Activated naive CD8-positive, alpha-beta T cell treated with anti-CD3 and anti-CD28 coated beads, Interleukin-2, amount 50 U/mL, for 24 hours (primary cell): ENCODE data around the gene RRP15.

Source experiments
- ATAC-seq: fragments of 150-1000 bp; cut with Tn5 transposase; one replicate; pipeline ENCODE4 v1.10.0; 2021
- DNase-seq: peaks from one replicate; pipeline ENCODE4 v3.0.0; 2021
- H3K27ac Mint-ChIP-seq: one replicate; pipeline ENCODE4 v1.8.0; 2021; ENCODE audit warnings: mild to moderate bottlenecking, mixed read lengths
- H3K27me3 Mint-ChIP-seq: one replicate; pipeline ENCODE4 v1.8.0; 2021; ENCODE audit warnings: mixed read lengths
- H3K36me3 Mint-ChIP-seq: one replicate; pipeline ENCODE4 v1.8.0; 2021; ENCODE audit warnings: low read depth, mixed read lengths
- H3K4me1 Mint-ChIP-seq: one replicate; pipeline ENCODE4 v1.8.0; 2021; ENCODE audit warnings: mixed read lengths
- H3K4me3 Mint-ChIP-seq: one replicate; pipeline ENCODE4 v1.8.0; 2021; ENCODE audit warnings: mild to moderate bottlenecking, moderate library complexity, mixed read lengths
- H3K9me3 Mint-ChIP-seq: one replicate; pipeline ENCODE4 v1.8.0; 2021; ENCODE audit warnings: mixed read lengths

RRP15 gene

DNA sequence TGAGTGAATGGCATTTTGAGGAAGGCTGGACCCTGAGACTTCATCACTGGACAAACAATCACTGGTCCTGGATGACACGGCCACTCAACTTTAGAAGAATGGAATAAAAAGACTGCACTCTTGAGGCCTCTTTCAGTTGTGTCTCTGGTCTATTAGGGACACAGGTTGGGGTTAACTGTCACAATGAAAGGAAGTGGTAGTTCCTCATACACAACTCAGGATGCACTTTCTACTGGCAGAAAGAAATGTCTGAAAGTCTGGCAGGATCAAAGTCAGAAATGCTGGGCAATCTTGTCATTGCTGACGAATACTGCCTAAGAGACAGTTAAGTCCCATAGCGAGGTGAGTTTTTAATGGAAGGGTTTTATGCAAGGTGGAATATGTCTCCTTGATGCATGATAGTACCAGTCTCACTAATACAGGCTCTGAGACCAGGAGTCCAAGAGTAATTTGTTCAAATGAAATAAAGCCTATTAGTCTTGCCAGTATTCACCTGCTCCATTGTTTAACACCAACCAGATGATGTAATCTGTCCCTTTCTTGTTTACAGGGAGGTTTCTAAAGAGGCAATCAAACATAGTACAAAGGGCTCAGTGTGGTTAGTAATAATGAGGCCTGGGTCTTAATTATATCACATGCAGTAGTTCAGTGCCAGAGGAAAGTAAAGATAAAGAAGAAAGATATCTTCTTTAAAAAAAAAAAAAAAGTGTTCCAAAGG, 11.2 kb upstream of the RRP15 start:
- H3K9me3 Mint-ChIP-seq, result no peaks in the 10 kb centered on the region
- no peak overlapping the region for H3K27ac Mint-ChIP-seq
- no peak for DNase-seq
- no peaks in the 10 kb centered on the region for H3K36me3 Mint-ChIP-seq
- no peaks in the 10 kb centered on the region for H3K4me1 Mint-ChIP-seq
- H3K27me3 Mint-ChIP-seq, result no peaks in the 10 kb centered on the region
- no peak overlapping the region for H3K4me3 Mint-ChIP-seq
- no peak for ATAC-seq

DNA sequence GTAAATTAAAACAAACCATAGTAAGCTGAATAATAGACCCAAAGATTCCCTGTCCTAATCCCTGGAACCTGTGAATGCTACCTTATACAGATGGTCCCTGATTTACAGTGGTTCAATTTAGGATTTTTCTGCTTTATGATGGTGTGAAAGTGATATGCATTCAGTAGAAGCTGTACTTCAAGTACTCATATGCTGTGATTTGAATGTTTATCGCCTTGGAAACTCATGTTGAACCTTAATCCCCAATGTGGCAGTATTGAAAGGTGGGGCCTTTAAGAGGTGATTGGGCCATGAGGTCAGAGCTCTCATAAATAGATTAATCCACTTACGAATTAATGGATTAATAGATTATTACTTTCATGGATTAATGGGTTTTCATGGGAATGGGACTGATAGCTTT, 10.6 kb upstream of the RRP15 start:
- no peaks in the 10 kb centered on the region for H3K27me3 Mint-ChIP-seq
- no peak overlapping the region for H3K27ac Mint-ChIP-seq
- H3K4me1 Mint-ChIP-seq, result no peaks in the 10 kb centered on the region
- no peaks in the 10 kb centered on the region for H3K36me3 Mint-ChIP-seq
- ATAC-seq, result no peak
- H3K4me3 Mint-ChIP-seq, result no peak overlapping the region
- DNase-seq, result no peak
- H3K9me3 Mint-ChIP-seq, result no peaks in the 10 kb centered on the region

DNA sequence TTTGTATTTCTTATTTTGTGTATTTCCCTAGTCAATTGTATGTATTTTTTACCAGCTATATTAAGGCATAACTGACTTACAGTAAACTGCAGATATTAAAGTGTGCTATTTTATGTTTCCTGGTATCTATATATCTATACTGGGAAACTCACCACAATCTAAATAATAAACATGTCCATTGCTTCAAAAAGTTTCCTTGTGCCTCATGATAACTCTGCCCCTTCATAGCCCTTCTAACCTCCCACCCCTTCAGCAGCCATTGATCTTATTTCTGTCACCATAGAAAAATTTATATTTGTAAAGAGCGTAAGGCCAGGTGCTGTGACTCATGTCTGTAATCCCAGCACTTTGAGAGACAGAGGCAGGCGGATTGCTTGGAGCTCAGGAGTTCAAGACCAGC, 9.3 kb upstream of the RRP15 start:
- no peaks in the 10 kb centered on the region for H3K36me3 Mint-ChIP-seq
- H3K4me1 Mint-ChIP-seq, result no peaks in the 10 kb centered on the region
- no peak for DNase-seq
- H3K27ac Mint-ChIP-seq, result no peak overlapping the region
- ATAC-seq, result no peak
- H3K4me3 Mint-ChIP-seq, result no peak overlapping the region
- no peaks in the 10 kb centered on the region for H3K9me3 Mint-ChIP-seq
- H3K27me3 Mint-ChIP-seq, result peaks cover 2% of the 10 kb centered on the region

DNA sequence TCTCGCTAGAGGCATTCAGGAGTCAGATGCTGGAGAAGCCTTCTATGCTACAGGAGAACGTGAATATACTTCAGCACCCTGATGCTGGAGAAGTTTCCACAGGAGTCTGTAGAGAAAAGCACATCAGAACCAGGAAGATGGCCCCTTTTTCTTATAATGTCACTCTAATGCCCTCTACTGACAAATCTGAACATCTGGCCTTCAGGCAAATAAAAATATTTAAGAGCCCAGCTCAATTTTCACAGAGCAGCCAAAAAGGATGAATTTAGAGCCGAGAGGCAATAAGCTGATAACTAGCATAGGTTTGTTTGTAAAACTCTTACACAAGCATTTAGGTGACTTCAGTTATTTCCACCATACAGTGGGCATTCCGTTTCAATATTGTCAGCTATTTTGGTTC, 3.8 kb upstream of the RRP15 start:
- Mint-ChIP-seq H3K9me3 (peaks cover 3% of the 10 kb centered on the region), H3K4me3 (no peak overlapping the region), H3K27ac (no peak overlapping the region), H3K36me3 (peaks cover 1% of the 10 kb centered on the region), H3K27me3 (peaks cover 25% of the 10 kb centered on the region), H3K4me1 (peaks cover 10% of the 10 kb centered on the region)
- no peak for ATAC-seq
- no peak for DNase-seq

- H3K27ac Mint-ChIP-seq, result peak overlapping the region; percentile 99
- ATAC-seq (peak; percentile 6), DNase-seq (peak; percentile 21)
- peak overlapping the region; percentile 100 for H3K4me3 Mint-ChIP-seq
- H3K9me3 Mint-ChIP-seq, result peaks cover 3% of the 10 kb centered on the region
- peaks cover 25% of the 10 kb centered on the region for H3K27me3 Mint-ChIP-seq
- peaks cover 30% of the 10 kb centered on the region for H3K4me1 Mint-ChIP-seq
- H3K36me3 Mint-ChIP-seq, result peaks cover 7% of the 10 kb centered on the region
Measured at GRCh38 chr1:218284377-218284916, 646 bp upstream of the RRP15 start.

- H3K36me3 Mint-ChIP-seq, result peaks cover 22% of the 10 kb centered on the region
- ATAC-seq (no peak), DNase-seq (no peak)
- H3K27me3 Mint-ChIP-seq, result no peaks in the 10 kb centered on the region
- H3K9me3 Mint-ChIP-seq, result no peaks in the 10 kb centered on the region
- H3K4me1 Mint-ChIP-seq, result peaks cover 24% of the 10 kb centered on the region
- no peak overlapping the region for H3K4me3 Mint-ChIP-seq
- no peak overlapping the region for H3K27ac Mint-ChIP-seq
Measured at GRCh38 chr1:218292515-218292914, 7.4 kb downstream of the RRP15 start.

- no peak overlapping the region for H3K4me3 Mint-ChIP-seq
- H3K9me3 Mint-ChIP-seq, result no peaks in the 10 kb centered on the region
- H3K27ac Mint-ChIP-seq, result no peak overlapping the region
- no peaks in the 10 kb centered on the region for H3K27me3 Mint-ChIP-seq
- DNase-seq (no peak), ATAC-seq (no peak)
- peaks cover 16% of the 10 kb centered on the region for H3K36me3 Mint-ChIP-seq
- peaks cover 20% of the 10 kb centered on the region for H3K4me1 Mint-ChIP-seq
Measured at GRCh38 chr1:218294546-218294945, 9.5 kb downstream of the RRP15 start.

GRCh38 chr1:218296162-218296561, 11.1 kb downstream of the RRP15 start:
- no peak for ATAC-seq
- peaks cover 16% of the 10 kb centered on the region for H3K36me3 Mint-ChIP-seq

DNA sequence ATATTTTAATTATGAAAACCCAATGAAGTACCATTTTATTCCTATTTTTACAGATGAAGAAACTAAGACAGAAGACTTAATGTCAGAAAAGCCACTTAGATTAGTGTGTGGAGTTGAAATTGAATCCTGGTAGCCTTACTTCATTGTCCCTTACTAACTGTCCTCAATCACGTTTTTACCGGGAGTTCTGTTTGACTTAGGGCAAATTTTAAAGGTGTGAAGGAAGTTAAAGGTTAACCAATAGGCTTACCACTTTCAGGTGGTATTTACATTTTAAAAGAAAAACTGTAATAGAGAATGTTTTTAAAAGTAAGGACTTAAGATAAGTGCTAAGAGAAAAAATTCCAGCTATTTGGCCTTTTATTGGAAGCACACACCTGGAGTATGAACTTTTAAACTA, 12.4 kb downstream of the RRP15 start:
- peaks cover 21% of the 10 kb centered on the region for H3K36me3 Mint-ChIP-seq
- no peaks in the 10 kb centered on the region for H3K27me3 Mint-ChIP-seq
- ATAC-seq (no peak), DNase-seq (no peak)
- no peak overlapping the region for H3K27ac Mint-ChIP-seq
- peaks cover 24% of the 10 kb centered on the region for H3K4me1 Mint-ChIP-seq
- no peaks in the 10 kb centered on the region for H3K9me3 Mint-ChIP-seq
- H3K4me3 Mint-ChIP-seq, result no peak overlapping the region

More at GRCh38 chr1:218296162-218296561, 11.1 kb downstream of the RRP15 start:
- H3K9me3 Mint-ChIP-seq, result no peaks in the 10 kb centered on the region
- H3K27ac Mint-ChIP-seq, result no peak overlapping the region
- H3K4me3 Mint-ChIP-seq, result no peak overlapping the region
- no peaks in the 10 kb centered on the region for H3K27me3 Mint-ChIP-seq
- DNase-seq, result no peak
- peaks cover 20% of the 10 kb centered on the region for H3K4me1 Mint-ChIP-seq

GRCh38 chr1:218297867-218298266, 12.8 kb downstream of the RRP15 start:
- DNase-seq (no peak), ATAC-seq (no peak)
- Mint-ChIP-seq H3K36me3 (peaks cover 24% of the 10 kb centered on the region), H3K4me3 (no peak overlapping the region), H3K27me3 (no peaks in the 10 kb centered on the region), H3K27ac (no peak overlapping the region), H3K9me3 (no peaks in the 10 kb centered on the region), H3K4me1 (peaks cover 25% of the 10 kb centered on the region)

GRCh38 chr1:218298398-218298797, 13.3 kb downstream of the RRP15 start:
- DNase-seq (no peak), ATAC-seq (no peak)
- Mint-ChIP-seq H3K4me3 (no peak overlapping the region), H3K9me3 (no peaks in the 10 kb centered on the region), H3K36me3 (peaks cover 25% of the 10 kb centered on the region), H3K4me1 (peaks cover 26% of the 10 kb centered on the region), H3K27ac (no peak overlapping the region), H3K27me3 (no peaks in the 10 kb centered on the region)

DNA sequence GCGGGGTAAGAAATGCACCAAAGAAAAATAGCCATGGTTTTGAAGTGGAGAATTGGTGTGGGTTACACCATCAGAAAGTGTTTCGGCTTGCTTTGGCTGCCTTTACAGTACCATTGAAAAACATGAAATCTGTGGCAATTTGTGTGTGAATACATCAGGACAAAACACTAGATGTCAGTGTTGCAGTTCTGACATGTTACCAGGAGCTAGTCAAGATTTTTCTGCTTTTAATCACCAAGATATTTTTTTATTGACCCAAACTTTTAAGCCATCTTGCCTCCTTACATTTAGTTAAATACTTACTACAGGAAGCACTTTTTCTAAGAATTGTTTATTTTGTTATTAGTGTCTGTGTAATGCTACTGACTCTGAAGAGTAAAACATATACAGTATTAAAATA, 14.3 kb downstream of the RRP15 start:
- H3K27ac Mint-ChIP-seq, result no peak overlapping the region
- peaks cover 26% of the 10 kb centered on the region for H3K4me1 Mint-ChIP-seq
- H3K36me3 Mint-ChIP-seq, result peaks cover 18% of the 10 kb centered on the region
- DNase-seq (no peak), ATAC-seq (no peak)
- no peaks in the 10 kb centered on the region for H3K27me3 Mint-ChIP-seq
- no peak overlapping the region for H3K4me3 Mint-ChIP-seq
- no peaks in the 10 kb centered on the region for H3K9me3 Mint-ChIP-seq

DNA sequence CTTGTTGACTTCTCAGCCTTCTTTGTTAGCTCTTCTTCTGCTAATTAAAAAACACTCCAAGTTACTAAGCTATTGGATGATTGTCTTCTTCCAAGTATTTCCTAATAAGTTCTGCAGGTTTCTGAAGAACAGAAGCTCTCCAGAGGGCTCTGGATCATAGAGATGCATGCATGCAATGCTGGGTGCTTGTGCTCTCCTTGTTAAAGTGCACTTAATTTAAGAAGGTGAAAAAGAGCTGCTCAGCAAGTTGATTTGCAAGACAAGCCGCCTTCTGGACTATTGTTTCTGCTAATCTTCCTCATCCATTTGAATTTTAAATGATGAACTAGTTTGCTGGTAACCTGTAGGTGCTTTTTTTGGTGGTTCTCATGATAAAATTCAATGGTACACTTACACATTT, 16.1 kb downstream of the RRP15 start:
- H3K4me3 Mint-ChIP-seq, result no peak overlapping the region
- H3K9me3 Mint-ChIP-seq, result no peaks in the 10 kb centered on the region
- ATAC-seq (no peak), DNase-seq (no peak)
- H3K36me3 Mint-ChIP-seq, result peaks cover 26% of the 10 kb centered on the region
- no peaks in the 10 kb centered on the region for H3K27me3 Mint-ChIP-seq
- no peak overlapping the region for H3K27ac Mint-ChIP-seq
- H3K4me1 Mint-ChIP-seq, result peaks cover 26% of the 10 kb centered on the region

DNA sequence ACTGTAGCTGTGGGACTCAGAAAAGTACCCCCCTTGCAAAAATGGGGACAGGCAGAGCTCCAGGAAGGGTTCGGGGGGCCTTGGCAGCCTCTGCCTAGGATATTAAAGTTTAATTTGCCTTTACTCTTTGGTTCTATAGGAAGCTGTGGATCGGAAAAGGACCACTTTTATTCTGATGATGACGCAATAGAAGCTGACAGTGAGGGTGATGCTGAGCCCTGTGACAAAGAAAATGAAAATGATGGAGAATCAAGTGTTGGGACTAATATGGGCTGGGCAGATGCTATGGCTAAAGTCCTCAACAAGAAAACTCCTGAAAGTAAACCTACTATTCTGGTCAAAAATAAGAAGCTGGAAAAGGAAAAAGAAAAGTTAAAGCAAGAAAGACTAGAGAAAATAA, 17.1 kb downstream of the RRP15 start:
- Mint-ChIP-seq H3K27ac (no peak overlapping the region), H3K9me3 (no peaks in the 10 kb centered on the region), H3K27me3 (no peaks in the 10 kb centered on the region)

DNA sequence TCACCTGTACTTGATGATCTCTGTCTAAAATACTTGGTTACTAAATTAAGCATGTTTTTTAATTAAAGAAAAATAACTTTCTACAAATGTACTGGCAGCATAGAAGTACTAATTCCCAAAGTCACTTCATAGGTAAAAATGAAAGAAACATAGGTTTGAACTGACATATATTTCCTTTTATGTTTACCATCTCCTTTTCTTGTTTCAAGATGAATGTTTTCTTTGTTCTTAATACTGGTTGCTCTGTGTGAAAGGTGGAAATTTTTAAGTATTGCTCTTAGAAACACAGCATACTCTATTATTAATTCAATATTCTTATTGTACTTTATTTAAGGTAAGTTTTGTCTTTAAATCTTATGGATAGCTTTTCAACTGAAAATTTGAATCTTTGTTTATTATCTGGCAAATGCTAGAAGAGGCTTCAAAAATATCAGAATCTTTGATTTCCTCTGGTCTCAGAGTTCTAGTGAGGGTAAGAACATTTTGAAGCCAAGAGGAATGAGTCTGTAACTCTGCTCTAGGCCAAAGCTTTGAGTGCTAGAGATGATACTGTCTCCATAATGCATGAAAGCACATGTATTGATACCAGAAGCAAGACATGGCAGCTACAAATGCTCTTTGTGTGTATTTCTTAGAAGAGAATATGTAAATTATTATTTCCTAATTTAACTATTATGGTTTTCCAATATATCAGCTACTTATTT, 18.2 kb downstream of the RRP15 start:
- Mint-ChIP-seq H3K9me3 (no peaks in the 10 kb centered on the region), H3K36me3 (peaks cover 30% of the 10 kb centered on the region), H3K4me3 (no peak overlapping the region), H3K4me1 (peaks cover 18% of the 10 kb centered on the region), H3K27me3 (no peaks in the 10 kb centered on the region), H3K27ac (no peak overlapping the region)
- ATAC-seq, result no peak
- no peak for DNase-seq

More for the DNA sequence above, 17.1 kb downstream of the RRP15 start:
- H3K36me3 Mint-ChIP-seq, result peaks cover 25% of the 10 kb centered on the region
- no peak overlapping the region for H3K4me3 Mint-ChIP-seq
- no peak for DNase-seq
- ATAC-seq, result no peak
- peaks cover 22% of the 10 kb centered on the region for H3K4me1 Mint-ChIP-seq
